T-helper 2 cell treated with Interferon-gamma antibody and Interleukin-4, amounts not matched to agents 100 ng/mL and 5 ng/mL, for 36 hours (primary cell): Measurements from ENCODE around the gene COL24A1. TPM values are rescaled to one million over a fixed set of nuclear protein-coding genes. Genes with fewer than 3 reads are reported as not detected.

Source experiments
- intact Hi-C: fragments of 100-400 bp; cut with micrococcal nuclease; formaldehyde crosslinking; loops from one replicate; pipeline ENCODE4 v1.15.1; 2023
- total RNA-seq: library from RNA; stranded (reverse); gene quantifications from 2 replicates; pipeline ENCODE4 v1.2.3, GENCODE V29; 2022

Gene COL24A1
- total RNA-seq, 1 donor from 2014 or later: not detected

DNA sequence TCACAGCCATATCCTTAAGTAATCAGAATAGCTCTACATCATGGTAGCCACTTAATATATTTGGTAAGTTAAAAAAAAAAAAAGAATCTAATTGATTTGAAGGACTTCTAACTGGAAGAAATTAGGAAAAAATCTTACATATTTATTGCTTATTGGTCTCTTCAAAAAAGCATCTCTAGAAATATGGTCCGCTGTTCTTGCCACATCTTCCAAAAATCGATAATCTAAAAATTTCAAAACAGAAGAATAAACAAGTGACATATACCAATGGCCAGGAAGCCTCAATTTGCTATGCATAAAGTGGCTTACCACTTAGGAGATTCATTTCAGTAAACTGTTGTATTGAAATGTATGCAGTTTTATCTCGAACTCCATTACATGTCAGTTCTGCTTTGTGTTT, 450.6 kb downstream of the COL24A1 start:
- intact Hi-C loops: loop anchor here (5.0 to 10.0 kb wide), 4 partner anchors 84 to 1131 kb away; partner anchors contain the start of genes CTBS and SYDE2

DNA sequence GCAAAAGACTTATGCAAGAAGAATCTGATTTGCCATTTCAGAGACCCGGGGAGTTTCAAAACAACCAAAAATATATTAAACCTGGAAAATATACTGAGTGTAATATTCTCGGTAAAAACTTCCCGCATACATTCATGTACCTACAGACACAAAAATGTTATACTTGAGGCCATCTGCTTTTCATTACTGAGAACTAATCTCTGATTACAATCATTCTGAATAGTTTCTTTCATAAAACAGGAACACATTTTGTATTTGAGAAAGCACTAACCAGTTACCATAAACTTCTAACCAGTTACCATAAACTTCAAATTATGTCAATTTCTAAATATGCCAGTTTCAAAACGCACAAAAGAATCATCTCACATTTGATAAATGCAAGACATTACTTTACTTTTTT, 456.1 kb downstream of the COL24A1 start:
- intact Hi-C loops: loop anchor here (10.0 kb wide), 1 partner anchor 1126 kb away; the partner anchor contains the start of gene CTBS

DNA sequence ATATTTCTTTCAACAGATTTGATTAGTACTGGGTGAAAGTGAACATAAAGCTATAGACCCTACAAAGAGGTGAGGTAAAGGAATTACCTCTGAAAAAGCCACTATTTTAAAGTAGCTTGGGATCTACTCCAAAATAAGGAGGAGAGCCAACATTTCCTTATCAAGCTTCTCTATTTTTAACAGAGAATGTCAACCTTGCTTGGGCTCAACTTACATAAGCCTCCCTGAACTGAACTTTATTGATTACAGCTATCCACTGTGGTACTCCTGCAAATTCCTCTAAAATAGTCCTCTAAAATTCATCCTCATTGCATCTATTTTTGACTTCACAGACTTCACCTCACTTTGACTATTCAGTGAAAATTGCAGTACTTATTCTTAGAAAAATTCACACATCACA, 458.7 kb downstream of the COL24A1 start:
- intact Hi-C loops: no loop called here

DNA sequence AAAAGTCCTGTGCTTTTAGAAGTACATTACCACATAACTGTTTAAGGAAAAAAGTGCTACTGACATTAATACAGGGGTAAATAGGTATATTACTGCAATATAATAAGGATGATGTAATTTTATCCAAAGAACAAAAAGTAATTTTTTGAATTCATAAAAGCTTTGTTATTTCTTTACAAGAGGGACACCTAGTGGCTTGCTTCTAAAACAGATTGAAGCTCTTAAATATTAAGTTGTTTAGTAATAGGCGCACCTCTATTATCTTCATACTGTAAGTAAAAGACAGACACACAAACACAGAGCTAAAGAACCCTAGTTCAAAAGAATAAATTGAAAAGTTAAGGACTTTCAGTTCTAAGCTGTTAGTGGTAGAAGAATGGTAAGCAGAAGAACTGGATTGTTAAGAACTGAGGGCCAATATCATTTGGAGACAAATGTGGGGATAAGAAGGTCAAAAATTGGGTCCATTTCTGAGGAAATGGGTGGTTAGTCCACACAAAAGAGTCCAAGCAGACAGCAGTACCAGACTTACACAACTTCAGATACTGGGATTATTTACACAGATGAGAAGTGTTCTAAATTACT, 463.8 kb downstream of the COL24A1 start:
- intact Hi-C loops: no loop called here

DNA sequence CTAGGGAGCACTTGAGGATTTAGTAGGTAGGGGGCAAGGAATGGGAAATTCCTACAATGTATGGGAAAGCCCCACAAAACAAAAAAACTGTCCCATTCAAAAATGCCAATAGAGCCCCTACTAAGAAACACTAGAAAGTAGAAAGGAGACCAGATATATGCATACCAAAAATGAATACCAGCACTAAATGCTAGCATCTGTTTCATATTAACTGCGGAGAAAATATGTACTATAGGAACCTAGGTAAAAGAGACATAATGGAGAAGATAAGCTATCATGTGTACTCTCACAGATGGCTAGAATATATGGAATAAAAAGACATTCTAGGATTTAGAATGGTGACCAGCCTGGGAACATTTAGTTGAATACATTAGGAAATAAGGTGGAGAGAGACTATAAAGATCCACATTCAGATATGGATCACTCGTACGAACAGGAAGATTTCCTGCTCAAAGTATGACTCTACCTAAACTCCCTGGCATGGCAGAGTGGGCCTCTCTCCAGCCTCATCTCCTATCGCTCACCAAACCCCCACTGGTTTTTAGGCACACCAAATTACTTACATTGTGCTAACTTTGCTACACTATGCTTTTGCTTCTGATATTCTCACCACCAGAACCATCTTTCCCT, 466.7 kb downstream of the COL24A1 start:
- intact Hi-C loops: no loop called here

DNA sequence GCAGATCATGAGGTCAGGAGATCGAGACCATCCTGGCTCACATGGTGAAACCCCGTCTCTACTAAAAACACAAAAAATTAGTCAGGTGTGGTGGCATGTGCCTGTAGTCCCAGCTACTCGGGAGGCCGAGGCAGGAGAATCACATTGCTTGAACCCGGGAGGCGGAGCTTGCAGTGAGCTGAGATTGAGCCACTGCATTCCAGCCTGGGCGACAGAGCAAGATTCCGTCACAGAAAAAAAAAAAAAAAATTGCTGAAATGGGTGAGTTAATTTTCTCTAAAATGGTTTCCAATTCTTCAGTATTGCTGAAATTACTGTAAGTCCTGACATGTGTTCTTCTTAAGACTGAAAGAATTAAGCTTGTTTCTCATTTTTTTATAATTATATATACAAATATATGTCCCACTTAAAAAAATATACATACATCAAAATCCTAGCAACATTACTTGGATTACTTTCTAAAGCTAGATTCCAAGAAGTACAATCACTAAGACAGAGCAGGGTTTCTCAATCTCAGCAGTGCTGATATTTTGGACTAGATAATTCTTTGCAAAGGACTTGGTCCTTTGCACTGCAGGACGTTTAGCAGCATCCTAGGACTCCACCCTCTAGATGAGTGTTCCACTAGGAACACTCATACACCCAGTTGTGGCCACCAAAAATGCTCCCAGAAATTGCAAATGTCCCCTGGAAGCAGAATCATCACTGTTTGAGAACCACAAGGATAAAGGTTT, 473.1 kb downstream of the COL24A1 start:
- intact Hi-C loops: no loop called here

DNA sequence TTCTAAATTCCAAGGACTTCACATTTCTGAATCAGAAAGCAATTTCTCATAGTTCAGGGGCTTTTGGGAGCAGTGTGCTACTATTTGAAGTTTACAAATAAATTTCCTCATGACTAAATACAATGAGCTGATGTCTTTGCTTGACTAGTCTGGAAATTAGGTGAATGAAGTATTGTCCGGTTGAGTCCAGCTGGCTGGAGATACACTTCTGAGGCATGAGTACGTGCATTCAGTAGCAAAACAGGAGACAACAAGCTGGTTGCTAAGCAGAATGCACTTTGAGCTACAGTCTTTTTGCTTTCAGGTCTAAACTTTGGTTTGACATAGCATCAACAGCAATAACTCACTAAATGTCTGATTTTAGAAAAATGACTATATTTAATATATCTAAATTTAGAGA, 475.5 kb downstream of the COL24A1 start:
- intact Hi-C loops: no loop called here

Other genes with a start within 250 kb of the COL24A1 start
- gene ODF2L, start 239.6 kb upstream of the COL24A1 start, total RNA-seq: 39.6 and 41.2 TPM in 2 replicates